A549 treated with DMSO at 1 μM for 4 hours (cell line): Measurements from ENCODE around the gene GAS7. TPM values are rescaled to one million over a fixed set of nuclear protein-coding genes. Genes with fewer than 3 reads are reported as not detected.

Experiments
- total RNA-seq: library from RNA; stranded (reverse); fragments of 200-300 nt; extraction: Qiagen RNA extraction; gene quantifications from 5 replicates; pipeline ENCODE4 v1.2.3, GENCODE V29; 2022; ENCODE audit warnings: low read depth

The GAS7 gene
- total RNA-seq: 0.43 to 0.99 TPM (median 0.52 TPM) in 5 replicates

DNA sequence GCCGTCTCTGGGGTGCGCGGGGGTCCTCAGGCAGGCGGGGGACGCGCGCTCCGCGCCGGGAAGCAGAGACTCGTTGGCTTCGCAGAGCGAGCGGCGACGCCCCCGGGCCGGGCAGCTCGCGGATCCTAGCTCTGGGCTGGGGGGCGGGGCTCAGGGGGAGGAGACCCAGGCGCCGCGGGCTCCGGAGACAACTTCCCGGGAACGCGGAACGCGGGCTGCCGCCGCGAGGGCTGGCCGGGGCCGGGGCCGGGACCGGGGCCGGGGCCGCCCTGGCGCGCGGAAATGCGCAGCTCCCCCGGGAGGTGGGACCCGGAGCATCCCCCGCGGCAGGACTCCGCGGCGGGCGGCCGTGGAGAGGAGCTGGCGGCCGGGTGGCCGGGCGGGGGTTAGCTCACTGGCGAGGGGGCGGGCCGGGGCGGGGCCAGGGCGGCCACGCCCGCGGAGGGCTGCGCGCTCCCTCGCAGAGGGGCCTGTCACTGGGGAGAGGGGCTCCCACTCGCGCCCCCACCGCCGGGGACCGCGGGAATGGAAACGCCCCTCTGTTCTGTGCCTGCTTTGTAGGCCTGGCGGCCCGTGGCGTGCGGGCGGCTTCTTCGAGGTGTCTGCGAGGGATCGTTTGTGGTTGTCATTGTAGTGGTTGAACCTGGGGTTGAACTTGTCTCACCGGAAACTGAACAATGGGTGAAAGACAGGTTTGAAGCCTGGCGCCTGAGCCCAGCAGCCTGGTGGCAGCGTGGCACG lies at the start of gene GAS7:
Gene GAS7, minus strand, starts transcription at position 98 of the 741 bp plus-strand sequence.

GRCh38 chr17:9905078-9905415 lies 293.4 kb downstream of the GAS7 start, which contains the start of gene RCVRN:
RCVRN (minus strand) TSS chr17:9905271; CDS start chr17:9905180, 91 bp downstream.

Other genes with a start within 250 kb of the GAS7 start
- 0.01 TPM in 1 of 5 replicates, not detected in the others for gene MYH13, start 174.4 kb upstream of the GAS7 start, total RNA-seq
- gene MYH8, start 223.3 kb upstream of the GAS7 start, total RNA-seq: not detected in 5 replicates